Measurements from ENCODE around the gene BFSP1.

BFSP1 gene

DNA sequence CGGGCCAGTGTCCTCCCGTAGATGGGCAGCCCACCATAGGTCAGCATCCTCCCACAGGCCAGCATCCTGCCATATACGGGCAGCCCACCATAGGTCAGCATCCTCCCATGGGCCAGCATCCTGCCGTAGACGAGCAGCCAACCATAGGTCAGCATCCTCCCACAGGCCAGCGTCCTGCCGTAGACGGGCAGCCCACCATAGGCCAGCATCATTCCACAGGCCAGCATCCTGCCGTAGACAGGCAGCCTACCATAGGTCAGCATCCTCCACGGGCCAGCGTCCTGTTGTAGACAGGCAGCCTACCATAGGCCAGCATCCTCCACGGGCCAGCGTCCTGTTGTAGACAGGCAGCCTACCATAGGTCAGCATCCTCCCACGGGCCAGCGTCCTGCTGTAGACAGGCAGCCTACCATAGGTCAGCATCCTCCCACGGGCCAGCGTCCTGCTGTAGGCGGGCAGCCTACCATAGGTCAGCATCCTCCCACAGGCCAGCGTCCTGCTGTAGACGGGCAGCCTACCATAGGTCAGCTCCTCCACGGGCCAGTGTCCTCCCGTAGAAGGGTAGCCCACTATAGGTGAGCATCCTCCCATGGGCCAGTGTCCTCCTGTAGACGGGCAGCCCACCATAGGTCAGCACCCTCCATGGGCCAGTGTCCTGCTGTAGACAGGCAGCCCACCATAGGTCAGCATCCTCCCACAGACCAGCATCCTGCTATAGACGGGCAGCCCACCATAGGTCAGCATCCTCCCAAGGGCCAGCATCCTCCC, 62.9 kb downstream of the BFSP1 start:
- no peak overlapping the region for H3K4me3 ChIP-seq (ENCODE audit: low read depth, low read length)

DNA sequence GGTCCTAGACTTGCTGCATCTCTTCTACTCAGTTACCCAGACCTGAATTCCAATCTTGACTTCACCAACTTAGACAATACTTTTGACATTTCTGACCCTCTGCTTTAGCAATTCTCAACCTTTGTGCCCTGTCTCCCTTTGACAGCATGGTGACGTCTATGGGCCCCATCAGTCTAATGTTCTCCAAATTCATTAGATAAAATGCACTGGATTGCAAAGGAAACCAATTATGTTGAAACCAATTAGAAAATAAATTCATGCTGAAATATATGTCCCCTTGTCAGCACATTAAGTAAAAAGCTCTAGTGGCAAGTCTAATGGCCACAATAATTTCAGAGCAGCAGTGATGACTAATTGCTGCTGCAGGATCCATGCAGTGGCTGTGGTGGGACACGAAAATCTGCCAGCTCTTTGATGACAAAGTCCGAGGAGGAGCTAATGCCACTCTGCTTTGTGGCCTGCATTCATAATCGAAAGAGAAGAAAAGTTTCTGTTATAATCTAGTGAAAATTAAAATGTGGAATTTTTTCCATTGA, 64.0 kb downstream of the BFSP1 start:
- no peak overlapping the region for H3K4me3 ChIP-seq (ENCODE audit: low read depth, low read length)

DNA sequence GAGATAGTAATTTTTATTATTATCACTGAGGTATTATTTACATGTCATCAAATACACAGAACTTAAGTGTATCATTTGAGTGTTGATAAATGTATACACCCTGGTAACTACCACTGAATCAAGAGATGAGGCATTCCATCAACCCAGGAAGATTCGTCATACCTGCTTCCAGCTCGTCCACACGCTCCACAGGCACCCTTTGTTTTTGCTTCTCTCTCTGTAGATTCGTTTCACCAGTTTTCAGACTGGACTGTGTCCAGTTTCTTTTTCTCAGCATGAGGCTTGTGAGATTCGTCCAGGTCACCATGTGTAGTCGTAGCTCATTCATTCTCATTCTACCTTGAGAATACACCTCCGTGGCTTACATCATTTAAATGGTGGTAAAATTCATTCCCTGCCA, 64.5 kb downstream of the BFSP1 start:
- H3K4me3 ChIP-seq (ENCODE audit: low read depth, low read length): no peak overlapping the region

DNA sequence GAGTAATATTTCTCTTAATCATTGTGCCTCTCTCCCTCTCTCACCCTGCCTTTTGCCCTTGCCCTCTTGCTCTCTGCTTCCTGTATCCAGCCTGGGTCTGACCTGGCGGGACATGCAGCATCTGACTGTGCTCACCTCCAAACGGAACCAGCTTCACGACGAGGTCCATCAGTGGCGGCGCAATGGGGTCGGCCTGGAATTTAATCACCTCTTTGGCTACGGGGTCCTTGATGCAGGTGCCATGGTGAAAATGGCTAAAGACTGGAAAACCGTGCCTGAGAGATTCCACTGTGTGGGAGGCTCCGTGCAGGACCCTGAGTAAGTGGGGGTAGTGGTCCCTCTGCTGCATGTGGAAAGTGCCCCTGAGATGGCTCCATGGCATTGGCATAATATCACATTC, 65.9 kb downstream of the BFSP1 start:
- H3K4me3 ChIP-seq (ENCODE audit: low read depth, low read length): no peak overlapping the region

DNA sequence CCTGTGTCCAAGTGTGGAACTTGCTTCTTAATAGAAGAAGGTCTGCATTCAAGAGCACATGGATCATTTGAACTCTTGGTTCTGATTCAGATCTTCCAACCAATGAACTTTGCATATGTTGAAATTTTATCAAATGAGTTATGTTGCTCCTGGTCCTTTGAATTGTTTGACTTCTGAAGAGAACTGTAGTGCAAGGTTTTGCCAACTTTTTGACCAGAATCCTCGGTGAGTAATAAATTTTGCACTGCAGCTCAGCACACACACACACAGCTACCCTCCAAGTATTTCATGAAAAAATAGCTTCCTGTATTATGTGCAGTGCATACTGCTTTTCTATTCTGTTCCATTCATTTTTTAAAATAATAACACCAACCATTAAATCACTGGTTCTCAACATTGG, 67.5 kb downstream of the BFSP1 start:
- H3K4me3 ChIP-seq (ENCODE audit: low read depth, low read length): no peak overlapping the region

DNA sequence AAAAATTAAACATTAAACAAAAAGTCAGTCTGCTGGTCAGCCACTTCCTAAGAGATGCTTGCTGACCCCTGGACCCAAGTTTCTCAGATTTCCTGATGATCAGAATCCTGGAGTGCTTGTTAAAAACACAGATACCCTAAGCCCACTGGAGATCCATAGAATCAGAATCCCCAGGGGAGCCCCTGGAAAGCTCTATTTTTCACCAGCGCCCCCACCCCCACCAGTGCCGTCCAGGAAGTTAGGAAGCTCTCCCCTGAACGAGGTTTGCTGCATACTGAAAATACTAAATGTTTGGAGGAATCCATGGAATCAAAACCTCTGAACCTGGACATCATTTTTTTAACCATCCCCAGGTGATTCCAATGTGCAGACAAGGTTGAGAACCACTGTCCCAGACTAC, 69.2 kb downstream of the BFSP1 start:
- H3K4me3 ChIP-seq (ENCODE audit: low read depth, low read length): no peak overlapping the region

DNA sequence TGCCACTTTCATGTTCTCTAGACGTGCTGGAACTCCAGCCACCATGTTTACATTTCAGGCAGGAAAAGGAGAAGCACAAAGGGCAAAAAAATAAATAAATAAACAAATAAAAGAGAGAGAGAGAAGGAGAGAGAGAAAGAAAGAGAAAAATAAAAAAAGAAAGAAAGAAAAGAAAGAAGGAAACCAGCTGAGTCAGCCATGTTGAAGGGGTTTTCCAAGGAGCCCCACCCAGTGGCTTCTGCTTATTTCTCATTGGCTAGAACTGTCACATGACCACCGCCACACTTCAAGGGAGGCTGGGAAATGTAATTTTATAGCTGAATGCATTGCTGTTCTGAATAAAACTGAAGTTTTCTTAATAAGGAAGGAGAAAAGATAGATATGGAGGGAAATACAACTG, 71.1 kb downstream of the BFSP1 start:
- H3K4me3 ChIP-seq (ENCODE audit: low read depth, low read length): no peak overlapping the region

DNA sequence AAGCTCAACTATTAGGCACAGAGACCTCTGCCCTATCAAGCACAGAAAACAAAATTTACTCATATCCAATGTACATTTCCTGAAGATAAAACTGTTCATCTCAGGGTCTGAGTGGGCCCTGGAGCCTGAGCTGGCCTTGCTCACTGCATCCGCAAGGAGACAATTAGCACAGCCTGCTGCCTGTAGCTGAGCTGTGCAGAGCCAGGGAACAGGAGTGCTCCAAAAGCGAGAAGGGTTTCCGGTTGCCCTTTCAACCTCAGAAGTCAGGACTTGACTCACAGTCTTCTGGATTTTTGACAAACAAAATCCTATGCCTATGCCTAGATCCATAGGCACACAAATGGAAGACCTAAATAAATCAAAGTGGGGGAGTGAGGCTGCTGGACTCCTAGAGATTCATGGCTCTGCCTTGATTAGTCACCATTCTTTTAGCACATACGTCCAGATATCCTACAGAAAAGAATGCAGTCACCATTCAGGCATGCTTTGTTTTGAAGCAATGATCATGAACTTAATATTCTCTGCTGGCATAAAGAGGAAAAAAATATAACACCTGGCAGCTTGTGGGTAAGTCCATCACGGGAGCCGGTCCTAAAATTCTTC, 73.5 kb downstream of the BFSP1 start:
- H3K4me3 ChIP-seq (ENCODE audit: low read depth, low read length): no peak overlapping the region

DNA sequence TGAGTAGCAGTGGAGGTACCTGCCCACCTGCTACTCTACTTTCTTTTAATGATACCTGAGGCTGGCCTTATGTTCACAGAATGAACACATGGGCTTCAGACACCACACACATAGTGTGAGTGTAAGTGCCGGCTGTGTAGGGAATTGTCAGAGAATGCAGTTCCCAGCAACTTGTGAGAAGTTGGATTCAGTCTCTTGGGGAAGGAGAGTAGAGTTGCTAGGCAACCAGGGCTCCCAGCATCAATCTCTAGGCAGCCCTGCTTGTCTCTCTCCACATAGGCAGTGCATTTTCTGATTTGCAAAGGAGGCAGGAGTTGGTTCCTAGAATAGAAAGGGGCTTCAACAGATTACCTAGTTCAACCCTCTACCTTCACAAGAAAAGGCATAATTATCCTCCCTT, 74.1 kb downstream of the BFSP1 start:
- H3K4me3 ChIP-seq (ENCODE audit: low read depth, low read length): no peak overlapping the region

DNA sequence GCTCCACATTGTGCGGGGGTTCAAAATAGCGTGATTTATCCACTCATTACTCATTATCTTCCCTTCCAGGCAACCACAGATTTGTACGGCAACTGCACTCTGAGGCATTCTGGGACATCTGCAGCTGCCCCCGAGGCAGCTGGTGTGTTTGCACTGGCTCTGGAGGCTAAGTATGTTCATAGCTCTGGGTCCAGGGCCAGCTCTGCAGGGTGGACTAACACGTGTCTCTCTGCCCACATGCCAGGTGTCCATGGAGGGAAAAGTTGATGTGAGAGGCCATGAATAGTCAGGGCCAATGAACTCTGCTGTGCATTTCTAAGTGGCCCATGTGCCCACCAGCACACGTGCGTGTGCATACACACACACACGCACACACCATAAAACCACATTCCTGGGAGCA, 74.9 kb downstream of the BFSP1 start:
- H3K4me3 ChIP-seq (ENCODE audit: low read depth, low read length): no peak overlapping the region

DNA sequence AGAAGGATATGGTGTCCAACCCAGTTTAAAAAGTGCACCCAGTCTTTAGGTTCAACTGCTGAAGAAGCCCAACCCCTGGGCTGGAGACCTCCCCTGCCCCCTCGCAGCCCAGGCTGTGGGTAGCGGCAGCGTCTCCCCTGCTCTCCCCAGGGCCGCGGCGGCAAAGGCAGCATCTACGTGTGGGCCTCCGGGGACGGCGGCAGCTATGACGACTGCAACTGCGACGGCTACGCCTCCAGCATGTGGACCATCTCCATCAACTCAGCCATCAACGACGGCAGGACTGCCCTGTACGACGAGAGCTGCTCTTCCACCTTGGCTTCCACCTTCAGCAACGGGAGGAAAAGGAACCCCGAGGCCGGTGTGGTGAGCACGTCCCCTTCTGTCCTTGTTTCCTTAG, 77.6 kb downstream of the BFSP1 start:
- no peak overlapping the region for H3K4me3 ChIP-seq (ENCODE audit: low read depth, low read length)

DNA sequence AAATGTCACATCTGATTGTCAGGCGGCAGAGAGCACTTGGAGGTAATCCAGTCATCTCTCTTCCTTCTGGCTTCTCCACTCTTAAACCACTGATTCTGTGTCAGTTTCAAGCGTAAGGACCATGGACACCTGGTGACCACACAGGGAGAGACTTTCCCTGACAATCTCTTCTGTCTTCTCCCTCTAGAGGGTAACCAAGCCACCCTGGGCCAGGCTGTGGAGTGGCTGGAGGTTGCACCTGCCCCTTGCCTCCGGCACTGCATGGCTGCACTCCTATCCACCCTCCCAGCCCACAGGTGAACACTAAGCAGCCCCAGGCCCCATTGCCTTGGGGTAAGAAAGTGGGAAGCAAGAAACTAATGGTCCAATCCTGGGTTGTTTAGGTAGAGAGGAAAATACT, 78.7 kb downstream of the BFSP1 start:
- no peak overlapping the region for H3K4me3 ChIP-seq (ENCODE audit: low read depth, low read length)

DNA sequence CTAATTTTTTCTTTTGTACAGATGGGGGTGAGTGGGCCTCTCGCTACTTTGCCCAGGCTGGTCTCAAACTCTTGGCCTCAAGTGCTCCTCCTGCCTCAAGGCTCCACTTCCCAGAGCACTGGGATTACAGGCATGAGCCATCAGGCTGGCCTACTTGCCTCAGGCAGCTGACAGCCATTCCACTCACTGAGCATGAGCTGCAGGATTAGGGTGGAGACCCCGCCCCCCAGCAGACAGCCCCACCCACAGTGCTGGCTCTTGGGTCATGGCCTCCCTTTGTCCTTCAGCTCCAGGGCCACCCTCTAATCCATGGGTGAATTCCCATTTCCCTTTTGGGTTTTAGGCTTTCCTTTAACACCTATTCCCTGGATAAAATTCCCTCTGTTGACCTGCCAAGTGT, 82.1 kb downstream of the BFSP1 start:
- H3K4me3 ChIP-seq (ENCODE audit: low read depth, low read length): no peak overlapping the region

DNA sequence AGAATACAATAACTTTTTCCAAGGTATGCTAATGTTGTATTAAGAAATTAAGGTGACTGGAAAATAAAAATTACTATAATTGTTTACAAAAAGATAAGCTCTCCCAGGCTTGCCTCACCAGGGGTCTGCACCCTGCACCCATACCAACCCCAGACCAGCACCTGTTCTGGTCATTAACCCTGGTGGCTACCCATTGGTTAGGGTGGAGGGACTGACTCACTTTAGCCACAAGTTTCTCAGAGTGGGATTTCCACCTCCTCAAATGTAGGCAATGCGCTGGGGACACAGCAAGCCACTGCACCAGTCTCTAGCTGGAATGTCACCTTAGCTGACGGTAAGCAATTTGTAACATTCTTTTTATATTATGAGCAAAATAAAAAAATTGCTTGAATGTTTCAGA, 83.1 kb downstream of the BFSP1 start:
- H3K4me3 ChIP-seq (ENCODE audit: low read depth, low read length): no peak overlapping the region

DNA sequence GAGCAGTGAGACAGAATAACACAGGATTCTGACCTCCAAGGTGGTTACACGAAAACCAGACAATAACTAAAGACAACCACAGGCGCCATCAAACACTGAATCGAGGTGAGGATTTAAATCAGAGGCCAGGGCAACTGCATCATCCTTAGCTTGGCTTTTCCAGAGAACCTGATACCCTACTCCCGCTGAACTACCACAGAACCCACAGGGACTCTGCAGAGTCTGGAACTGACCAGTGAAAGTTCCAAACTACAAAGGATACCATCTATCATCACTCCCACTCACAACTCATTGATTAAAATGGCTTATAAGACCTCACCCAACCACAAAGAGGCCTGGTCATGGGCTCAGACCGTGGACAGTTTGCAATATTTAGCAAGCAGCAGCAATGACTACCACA, 85.0 kb downstream of the BFSP1 start:
- H3K4me3 ChIP-seq (ENCODE audit: low read depth, low read length): no peak overlapping the region

DNA sequence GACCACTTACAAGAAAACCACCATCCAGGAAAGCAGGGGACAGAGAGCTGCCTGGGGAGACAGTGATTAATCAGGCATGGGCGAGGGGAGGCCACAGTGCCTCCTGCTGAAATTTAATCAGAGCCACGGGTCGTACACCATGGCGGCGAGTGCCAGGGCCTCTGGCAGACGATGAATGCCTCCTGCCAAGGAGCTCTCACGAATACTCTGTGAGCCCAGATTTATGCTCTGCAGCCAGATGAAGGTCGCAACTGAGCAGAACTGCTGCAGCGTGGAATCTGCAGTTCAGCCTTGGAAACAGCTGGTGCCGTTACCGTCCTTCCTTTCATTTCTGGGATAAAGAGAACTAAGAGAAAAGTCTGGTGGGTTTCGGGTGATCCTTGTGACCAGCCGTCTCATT, 85.6 kb downstream of the BFSP1 start:
- H3K4me3 ChIP-seq (ENCODE audit: low read depth, low read length): no peak overlapping the region

DNA sequence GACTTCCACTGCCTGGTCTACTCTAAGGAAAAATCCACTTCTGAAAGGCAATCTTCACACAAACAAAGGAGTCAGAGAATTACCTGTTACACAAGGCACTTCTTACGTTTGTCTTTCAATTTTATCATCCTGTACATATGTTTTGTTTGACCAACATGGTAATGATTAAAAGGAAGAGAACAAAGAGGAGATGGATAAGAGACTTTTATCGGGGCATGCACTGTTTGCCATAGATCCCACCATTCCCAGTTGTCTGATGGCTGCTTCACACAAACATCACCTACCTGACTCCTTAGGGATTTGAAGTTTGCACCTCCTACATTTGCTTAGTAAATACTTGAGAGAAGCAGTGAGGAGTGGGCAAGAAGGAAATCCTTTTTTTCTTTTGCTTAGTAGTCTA, 87.1 kb downstream of the BFSP1 start:
- no peak overlapping the region for H3K4me3 ChIP-seq (ENCODE audit: low read depth, low read length)
